ENCODE results near the gene LTBP1. TPM values are rescaled to one million over a fixed set of nuclear protein-coding genes. Genes with fewer than 3 reads are reported as not detected.

Gene LTBP1
- total and polyA plus RNA-seq, 10 of the 15 experiments (the other 5 are each of a cell fraction or from before 2014, with no cell fraction given) = 0.01 to 0.28 (median 0.12) TPM; not detected in 2

GRCh38 chr2:33115196-33115595 is 168.4 kb downstream of the LTBP1 start:
- peaks cover 1 to 4% of the 10 kb centered on the region in 2 experiments; a peak in 1 of 4 replicates for H3K27me3 ChIP-seq (replicated peaks in 1 of 2; ENCODE audit: control insufficient read depth in 2 of 2, insufficient read depth in 2 of 2, low read length in 1 of 2)
- 89% methylated on average over 2 of the region's 2 CpGs for WGBS (ENCODE audit: insufficient coverage, insufficient replicate concordance, low lambda C conversion rate, missing lambda C conversion rate)
- in situ Hi-C loops (cut with MboI) (no loop called here), intact Hi-C loops (cut with micrococcal nuclease; ENCODE audit: unreplicated experiment) (no loop called here)
- H4K20me1 ChIP-seq (ENCODE audit: control insufficient read depth, insufficient read depth) = no peaks in the 10 kb centered on the region
- no peaks in the 10 kb centered on the region for H3K4me1 ChIP-seq (ENCODE audit: control insufficient read depth, insufficient read depth, low read length)
- H2AFZ ChIP-seq (ENCODE audit: control insufficient read depth, low read depth, low read length) = no peak overlapping the region
- no peak overlapping the region for H3K27ac ChIP-seq (ENCODE audit: control insufficient read depth, insufficient read depth)
- no peaks in the 10 kb centered on the region for H3K79me2 ChIP-seq (ENCODE audit: control insufficient read depth, insufficient read depth, low read length)
- RAD21 ChIA-PET (ENCODE audit: unreplicated experiment) = no interaction called here
- FAIRE-seq = no peak
- no peak overlapping the region for H3K4me2 ChIP-seq (ENCODE audit: control insufficient read depth, insufficient read depth)
- ATAC-seq = no peak
- SMC1A ChIA-PET (ENCODE audit: uncharacterized antibody, unreplicated experiment) = no interaction called here
- CTCF ChIA-PET = no interaction called here
- DNase-seq (ENCODE audit: low read depth, low spot score) = no peak
- no peaks in the 10 kb centered on the region for H3K9me3 ChIP-seq (replicated peaks; ENCODE audit: control insufficient read depth, insufficient read depth, low read length)
- POLR2A ChIA-PET = no interaction called here
- no peak overlapping the region for H3K9ac ChIP-seq (ENCODE audit: control insufficient read depth, insufficient read depth, low read length)
- BruUV-seq (replicated peaks) = no TSS peak
- H3K36me3 ChIP-seq (ENCODE audit: control insufficient read depth in 2 of 2, insufficient read depth in 2 of 2, low read length in 1 of 2) = no peaks in the 10 kb centered on the region
- TF ChIP-seq PRDM15 (CRISPR knock-in tag; IDR thresholded peaks at IDR 0.05) (no peak), RAD21 (IDR thresholded peaks at IDR 0.05; ENCODE audit: insufficient read depth, low read depth, low read length) (no peak), RUNX3 (IDR thresholded peaks at IDR 0.05; ENCODE audit: low read length) (no peak), YBX1 (IDR thresholded peaks at IDR 0.05) (no peak), NFXL1 (IDR thresholded peaks at IDR 0.05; ENCODE audit: borderline replicate concordance) (no peak), ZBTB33 (IDR thresholded peaks at IDR 0.05) (no peak)
- no peak overlapping the region for H3K4me3 ChIP-seq

All from GM12878 (cell line).